Loucy (cell line): Measurements from ENCODE around the gene MAP7D3.

Experiments
- H2AFZ ChIP-seq: fragments of 200-600 bp; sonication (generic); 2 replicates; pipeline ENCODE4 v1.6.0; 2016; ENCODE audit warnings: antibody characterized with exemption, mild to moderate bottlenecking, low read length, moderate library complexity
- H3F3A ChIP-seq: fragments of 200-600 bp; 2 replicates; pipeline ENCODE4 v1.6.0; 2016; ENCODE audit warnings: antibody characterized with exemption, low read depth, mild to moderate bottlenecking
- H3K27me3 ChIP-seq: fragments of 200-600 bp; sonication (generic); 2 replicates; pipeline ENCODE4 v1.6.1; 2014; ENCODE audit warnings: low read length, mild to moderate bottlenecking; ENCODE audit not compliant: insufficient read depth, poor library complexity, severe bottlenecking
- H3K36me3 ChIP-seq: fragments of 200-600 bp; sonication (generic); 2 replicates; pipeline ENCODE4 v1.6.1; 2016; ENCODE audit warnings: low read length; ENCODE audit not compliant: insufficient read depth
- H3K4me1 ChIP-seq: fragments of 200-600 bp; sonication (generic); 2 replicates; pipeline ENCODE4 v1.5.1; 2014; ENCODE audit warnings: low read length, mild to moderate bottlenecking; ENCODE audit not compliant: insufficient read depth, poor library complexity, severe bottlenecking
- H3K4me2 ChIP-seq: fragments of 200-600 bp; sonication (generic); 2 replicates; pipeline ENCODE4 v1.6.0; 2014; ENCODE audit warnings: antibody characterized with exemption, low read length, low read depth, mild to moderate bottlenecking; ENCODE audit not compliant: poor library complexity, severe bottlenecking
- H3K4me3 ChIP-seq: fragments of 200-600 bp; sonication (generic); 2 replicates; pipeline ENCODE4 v1.5.1; 2014; ENCODE audit warnings: low read length, mild to moderate bottlenecking, mixed read lengths; ENCODE audit not compliant: poor library complexity, severe bottlenecking
- H3K79me2 ChIP-seq: fragments of 200-600 bp; sonication (generic); 2 replicates; pipeline ENCODE4 v1.6.1; 2014; ENCODE audit warnings: low read length; ENCODE audit not compliant: insufficient read depth
- H3K9ac ChIP-seq: fragments of 200-600 bp; sonication (generic); 2 replicates; pipeline ENCODE4 v1.6.0; 2014; ENCODE audit warnings: mild to moderate bottlenecking, low read depth, low read length, moderate library complexity; ENCODE audit not compliant: poor library complexity, severe bottlenecking
- H3K9me2 ChIP-seq: fragments of 200-600 bp; sonication (generic); replicated peaks from 2 replicates; pipeline ENCODE4 v1.6.1; 2016; ENCODE audit warnings: low read depth, low read length, mixed read lengths
- H3K9me3 ChIP-seq: fragments of 200-600 bp; sonication (generic); 2 replicates; pipeline ENCODE4 v1.6.1; 2014; ENCODE audit warnings: mild to moderate bottlenecking, antibody characterized with exemption, low read length, low read depth; ENCODE audit not compliant: insufficient read depth
- H4K20me1 ChIP-seq: fragments of 200-600 bp; sonication (generic); 2 replicates; pipeline ENCODE4 v1.6.0; 2014; ENCODE audit warnings: antibody characterized with exemption, low read length, mild to moderate bottlenecking; ENCODE audit not compliant: insufficient read depth, poor library complexity, severe bottlenecking
- EZH2phosphoT487 ChIP-seq: fragments of 200-600 bp; IDR thresholded peaks from 2 replicates; pipeline ENCODE4 v1.6.1; 2018; ENCODE audit warnings: antibody characterized with exemption, mild to moderate bottlenecking, moderate library complexity, borderline replicate concordance
- TF ChIP-seq, protein P1 (sequence below): fragments of 200-600 bp; sonication (generic); conservative IDR thresholded peaks from 2 replicates; pipeline ENCODE4 v1.5.1; 2014; ENCODE audit warnings: mild to moderate bottlenecking, antibody characterized with exemption, low read length

The MAP7D3 gene

DNA sequence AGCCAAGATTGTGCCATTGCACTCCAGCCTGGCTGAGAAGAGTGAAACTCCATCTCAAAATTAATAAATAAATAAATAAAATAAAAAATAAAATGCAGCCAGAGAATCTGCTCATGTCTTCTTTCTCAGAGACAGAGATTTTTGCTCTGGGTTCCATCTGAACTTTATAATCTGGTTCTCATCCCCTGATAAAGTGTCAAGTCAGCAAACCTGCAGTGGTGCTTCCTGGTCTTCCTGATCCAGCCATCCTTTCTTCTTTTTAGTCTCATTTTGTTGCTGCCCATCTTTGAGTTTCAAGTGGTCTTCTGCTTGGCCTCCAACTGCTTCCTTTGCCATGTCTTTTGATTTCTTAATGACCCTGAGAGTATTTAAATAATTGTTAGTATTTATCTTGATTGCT is 24.1 kb downstream of the MAP7D3 start:
- Histone ChIP-seq H2AFZ (no peak overlapping the region), H4K20me1 (no peaks in the 10 kb centered on the region), H3K27me3 (no peaks in the 10 kb centered on the region), H3F3A (no peaks in the 10 kb centered on the region), H3K36me3 (peaks cover 64% of the 10 kb centered on the region; the same call in 1 of the 2 replicates), H3K9me3 (no peaks in the 10 kb centered on the region), H3K4me3 (no peak overlapping the region), H3K9me2 (no peaks in the 10 kb centered on the region), H3K79me2 (no peaks in the 10 kb centered on the region), H3K4me2 (peak overlapping the region; percentile 50), H3K4me1 (peaks cover 14% of the 10 kb centered on the region), H3K9ac (no peak overlapping the region)
- TF ChIP-seq EZH2phosphoT487, result no peak
- TF ChIP-seq, protein P1, sequence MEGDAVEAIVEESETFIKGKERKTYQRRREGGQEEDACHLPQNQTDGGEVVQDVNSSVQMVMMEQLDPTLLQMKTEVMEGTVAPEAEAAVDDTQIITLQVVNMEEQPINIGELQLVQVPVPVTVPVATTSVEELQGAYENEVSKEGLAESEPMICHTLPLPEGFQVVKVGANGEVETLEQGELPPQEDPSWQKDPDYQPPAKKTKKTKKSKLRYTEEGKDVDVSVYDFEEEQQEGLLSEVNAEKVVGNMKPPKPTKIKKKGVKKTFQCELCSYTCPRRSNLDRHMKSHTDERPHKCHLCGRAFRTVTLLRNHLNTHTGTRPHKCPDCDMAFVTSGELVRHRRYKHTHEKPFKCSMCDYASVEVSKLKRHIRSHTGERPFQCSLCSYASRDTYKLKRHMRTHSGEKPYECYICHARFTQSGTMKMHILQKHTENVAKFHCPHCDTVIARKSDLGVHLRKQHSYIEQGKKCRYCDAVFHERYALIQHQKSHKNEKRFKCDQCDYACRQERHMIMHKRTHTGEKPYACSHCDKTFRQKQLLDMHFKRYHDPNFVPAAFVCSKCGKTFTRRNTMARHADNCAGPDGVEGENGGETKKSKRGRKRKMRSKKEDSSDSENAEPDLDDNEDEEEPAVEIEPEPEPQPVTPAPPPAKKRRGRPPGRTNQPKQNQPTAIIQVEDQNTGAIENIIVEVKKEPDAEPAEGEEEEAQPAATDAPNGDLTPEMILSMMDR, result no peak

DNA sequence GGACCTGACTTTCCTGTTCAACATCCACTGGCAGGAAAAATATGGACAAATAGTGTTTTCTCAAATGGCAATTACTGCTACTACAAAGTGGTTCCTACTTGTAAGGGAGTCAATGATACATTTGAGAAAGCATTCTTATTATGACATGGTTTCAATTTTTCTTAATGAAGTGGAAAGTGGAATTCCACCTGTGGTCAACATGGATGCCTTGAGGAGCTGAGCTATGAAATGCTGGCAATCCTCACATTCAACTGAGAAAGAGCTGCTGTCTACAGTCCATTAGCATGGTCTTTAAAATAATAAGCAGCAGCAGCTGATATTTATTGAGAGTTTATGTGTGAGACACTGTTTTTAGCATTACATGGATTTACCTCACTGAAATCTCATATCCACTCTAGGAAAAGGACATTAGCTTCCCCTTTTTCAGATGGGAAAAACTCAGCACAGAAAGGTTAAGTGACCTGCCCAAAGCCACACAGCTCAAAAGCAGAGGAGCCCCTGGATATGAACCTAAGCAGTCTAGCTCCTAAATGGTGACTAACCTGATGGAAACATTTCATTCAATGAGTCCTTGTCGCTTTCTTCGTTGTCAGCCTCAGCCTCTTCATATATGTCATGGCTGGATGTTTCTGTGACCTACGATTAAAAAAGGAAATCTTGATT is 29.2 kb downstream of the MAP7D3 start:
- Histone ChIP-seq H3K36me3 (peaks cover 69% of the 10 kb centered on the region; the same call in 1 of the 2 replicates), H3K9me3 (no peaks in the 10 kb centered on the region), H4K20me1 (no peaks in the 10 kb centered on the region), H3K4me3 (no peak overlapping the region), H3K4me2 (no peak overlapping the region), H3K79me2 (no peaks in the 10 kb centered on the region), H3K27me3 (no peaks in the 10 kb centered on the region), H3K9ac (no peak overlapping the region), H3K4me1 (no peaks in the 10 kb centered on the region), H2AFZ (no peak overlapping the region), H3F3A (no peaks in the 10 kb centered on the region), H3K9me2 (no peaks in the 10 kb centered on the region)
- TF ChIP-seq EZH2phosphoT487, result no peak
- TF ChIP-seq, protein P1, result no peak

DNA sequence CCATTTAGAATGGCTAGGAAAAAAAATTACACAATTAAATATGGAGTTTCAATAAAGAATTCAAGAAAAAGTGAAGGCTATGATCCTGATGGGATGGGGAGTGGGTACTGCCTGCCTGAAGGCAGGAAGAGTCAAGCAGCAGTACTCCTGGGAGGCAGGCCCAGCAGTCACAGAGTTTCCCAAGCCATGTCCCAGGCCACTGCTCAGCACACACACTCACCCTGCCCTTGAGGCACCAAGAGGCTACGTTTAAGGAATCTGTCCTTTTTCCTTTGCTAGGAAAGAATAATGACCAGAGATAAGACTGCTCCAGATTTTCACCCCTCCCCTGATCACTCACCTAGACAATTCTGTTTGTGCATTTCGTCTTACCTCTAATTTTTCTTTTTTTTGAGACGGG is 30.2 kb downstream of the MAP7D3 start:
- Histone ChIP-seq H3K4me1 (no peaks in the 10 kb centered on the region), H3K27me3 (no peaks in the 10 kb centered on the region), H3K36me3 (peaks cover 62% of the 10 kb centered on the region; the same call in 1 of the 2 replicates), H3K9ac (no peak overlapping the region), H3K4me3 (no peak overlapping the region), H3K9me3 (no peaks in the 10 kb centered on the region), H3K4me2 (no peak overlapping the region), H2AFZ (no peak overlapping the region), H3F3A (no peaks in the 10 kb centered on the region), H3K79me2 (no peaks in the 10 kb centered on the region), H3K9me2 (no peaks in the 10 kb centered on the region), H4K20me1 (no peaks in the 10 kb centered on the region)
- no peak for TF ChIP-seq EZH2phosphoT487
- TF ChIP-seq, protein P1, result no peak
